ENCODE results near the gene CNDP2.
"Not testable (repeated sequence)": the region's sequence is repeated elsewhere in the genome, so short reads cannot be mapped to it uniquely, and the experiment has no call there.

Gene CNDP2

GRCh38 chr18:74539289-74539688 is 43.1 kb downstream of the CNDP2 start:
- DNase-seq (ENCODE audit: low read depth) = no peak

- no peak for DNase-seq (ENCODE audit: low read depth)
Measured at GRCh38 chr18:74540652-74541421, 44.7 kb downstream of the CNDP2 start.

DNA sequence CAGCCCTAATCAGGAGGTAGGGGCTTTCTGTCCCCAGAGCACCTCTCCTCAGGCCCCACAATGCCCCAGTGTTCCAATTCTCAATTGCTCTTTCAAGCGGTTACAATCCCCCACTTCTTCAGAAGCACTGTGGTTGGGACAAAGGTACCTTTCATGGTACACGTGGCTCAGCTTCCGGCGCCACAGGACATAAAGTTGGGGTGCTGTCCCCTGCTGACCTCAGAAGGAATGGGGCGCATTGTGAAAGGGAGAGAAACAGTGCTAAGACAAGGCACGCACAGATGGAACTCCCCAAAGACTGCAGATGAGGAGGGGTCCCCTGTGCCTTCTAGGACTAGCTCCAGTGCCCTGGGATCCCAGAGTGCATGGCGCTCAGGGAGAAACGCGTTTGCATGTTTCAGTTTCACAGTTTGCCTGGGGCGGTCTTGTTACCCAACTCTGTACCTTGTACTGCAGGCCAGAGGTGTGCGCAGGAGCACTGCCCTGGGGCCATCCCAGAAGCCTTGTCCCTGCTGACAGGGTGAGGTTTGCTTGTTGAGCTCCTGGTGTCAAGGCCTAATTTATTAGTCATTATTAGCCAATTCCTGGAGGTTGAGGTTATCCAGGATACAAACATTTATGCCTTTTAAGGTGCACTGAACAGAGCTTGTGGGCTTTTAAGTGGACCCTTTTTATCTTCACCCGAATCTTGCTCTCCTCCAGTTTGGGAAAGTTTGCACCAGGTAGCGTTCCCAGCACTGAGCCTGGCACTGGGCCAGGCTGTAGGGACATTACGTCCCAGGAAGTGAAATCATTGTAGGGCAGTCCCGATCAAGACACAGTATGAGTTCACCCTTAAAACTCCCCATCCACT is 45.8 kb downstream of the CNDP2 start:
- no peak for DNase-seq (ENCODE audit: low read depth)

- DNase-seq (ENCODE audit: low read depth) = no peak
Measured at GRCh38 chr18:74544898-74545297, 48.7 kb downstream of the CNDP2 start.

- no peak for DNase-seq (ENCODE audit: low read depth)
Measured at GRCh38 chr18:74546007-74546406, 49.8 kb downstream of the CNDP2 start.

DNA sequence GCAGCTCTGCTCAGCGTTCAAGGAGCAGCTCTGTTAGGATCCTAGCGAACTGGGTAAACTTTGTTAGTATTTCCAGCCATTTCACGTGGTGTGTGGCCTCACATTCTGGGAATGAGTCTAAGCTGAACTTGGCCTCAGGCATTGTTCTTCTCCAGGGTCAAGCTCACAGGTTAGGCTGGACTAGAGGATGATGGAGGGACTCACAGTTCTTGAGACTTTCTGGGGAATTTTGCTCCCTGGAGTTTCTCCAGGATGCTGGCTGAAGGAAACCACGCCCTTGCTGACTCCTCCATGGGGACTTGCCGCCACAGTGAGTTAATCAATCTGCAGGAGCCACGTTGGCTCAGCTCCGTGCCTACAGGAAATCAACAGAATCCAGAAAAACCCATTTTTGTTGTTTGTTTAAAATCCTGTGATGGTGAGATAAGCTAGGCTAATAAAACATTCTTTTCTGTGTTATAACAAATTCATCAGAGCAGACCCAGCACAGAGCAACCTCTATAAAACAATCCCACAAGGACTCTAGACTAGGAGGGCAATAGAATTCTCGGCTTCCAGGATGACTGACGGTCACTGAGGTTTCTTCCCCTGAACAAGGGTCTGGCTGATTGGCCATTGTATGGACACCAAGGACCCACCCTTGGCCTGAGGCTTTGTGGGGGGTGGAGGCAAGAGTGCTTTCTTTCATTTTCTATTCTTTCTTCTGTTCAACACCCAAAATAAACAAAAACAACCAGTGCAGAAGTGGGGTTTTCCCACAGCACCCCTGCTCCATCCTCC is 50.8 kb downstream of the CNDP2 start:
- peak; percentile 0 for DNase-seq (ENCODE audit: low read depth)

GRCh38 chr18:74547860-74548259 is 51.7 kb downstream of the CNDP2 start:
- no peak for DNase-seq (ENCODE audit: low read depth)

- no peak for DNase-seq (ENCODE audit: low read depth)
Measured at GRCh38 chr18:74549591-74550104, 53.5 kb downstream of the CNDP2 start.

DNA sequence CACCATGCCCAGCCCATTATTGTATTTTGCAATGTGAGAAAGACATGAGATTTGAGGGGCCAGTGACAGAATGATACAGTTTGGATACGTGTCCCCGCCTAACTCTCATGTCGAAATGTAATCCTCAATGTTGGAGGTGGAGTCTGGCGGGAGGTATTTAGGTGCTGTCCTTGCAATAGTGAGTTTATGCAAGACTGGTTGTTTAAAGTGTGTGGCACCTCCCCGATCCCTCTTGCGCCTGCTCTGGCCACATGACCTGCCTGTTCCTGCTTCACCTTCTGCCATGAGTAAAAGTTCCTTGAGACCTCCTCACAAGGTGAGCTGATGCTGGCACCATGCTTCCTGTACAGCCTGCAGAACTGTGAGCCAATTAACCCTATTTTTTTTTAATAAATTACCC is 54.7 kb downstream of the CNDP2 start:
- DNase-seq (ENCODE audit: low read depth) = no peak

DNA sequence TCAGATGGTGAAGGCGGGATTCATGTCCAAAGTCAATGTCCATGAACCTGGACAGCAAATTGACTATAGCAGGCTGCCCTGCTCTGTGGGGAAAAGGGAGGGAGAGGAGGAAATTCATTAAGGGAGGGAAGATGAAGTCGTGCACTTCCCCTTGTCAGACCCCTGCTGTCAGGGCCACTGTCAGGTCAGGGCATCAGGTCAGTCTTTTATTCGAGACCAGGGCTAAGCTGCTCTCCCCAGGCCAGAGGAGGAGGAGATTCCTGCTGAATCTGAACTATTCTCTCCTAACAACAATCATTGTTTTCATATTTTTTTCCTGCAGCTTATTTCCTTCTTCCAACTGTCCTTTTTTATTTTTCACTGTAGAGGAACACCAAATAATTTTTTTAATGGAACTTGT is 55.3 kb downstream of the CNDP2 start:
- DNase-seq (ENCODE audit: low read depth) = no peak

DNA sequence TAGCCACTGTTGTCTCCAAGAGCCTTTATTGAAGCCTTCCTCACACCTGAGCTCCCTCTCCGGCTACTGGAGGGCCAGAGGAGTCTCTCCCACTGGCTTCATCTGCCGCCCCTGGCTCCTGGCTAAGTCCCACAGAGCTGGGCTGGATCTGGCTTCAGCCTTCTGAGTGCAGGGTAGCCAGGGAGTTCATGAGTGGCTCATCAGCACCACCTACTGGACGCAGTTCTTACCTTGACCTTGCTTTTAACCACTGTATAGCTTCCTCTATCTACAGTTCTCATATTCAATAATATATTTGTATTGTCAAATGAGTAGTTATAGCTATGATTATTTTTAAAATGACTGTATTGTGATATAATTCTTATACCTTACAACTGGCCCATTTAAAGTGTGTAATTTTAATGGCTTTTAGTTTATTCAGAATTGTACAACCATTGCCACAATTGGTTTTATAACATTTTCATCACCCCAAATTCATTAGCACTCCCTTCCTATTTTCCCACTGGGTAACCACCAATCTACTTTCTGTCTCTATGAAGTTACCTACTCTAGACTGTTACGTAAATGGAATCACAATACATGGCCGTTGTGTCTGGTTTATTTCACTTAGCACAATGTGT is 55.9 kb downstream of the CNDP2 start:
- DNase-seq (ENCODE audit: low read depth) = peak; percentile 15

GRCh38 chr18:74556126-74556525 is 60.0 kb downstream of the CNDP2 start:
- DNase-seq (ENCODE audit: low read depth) = no peak

DNA sequence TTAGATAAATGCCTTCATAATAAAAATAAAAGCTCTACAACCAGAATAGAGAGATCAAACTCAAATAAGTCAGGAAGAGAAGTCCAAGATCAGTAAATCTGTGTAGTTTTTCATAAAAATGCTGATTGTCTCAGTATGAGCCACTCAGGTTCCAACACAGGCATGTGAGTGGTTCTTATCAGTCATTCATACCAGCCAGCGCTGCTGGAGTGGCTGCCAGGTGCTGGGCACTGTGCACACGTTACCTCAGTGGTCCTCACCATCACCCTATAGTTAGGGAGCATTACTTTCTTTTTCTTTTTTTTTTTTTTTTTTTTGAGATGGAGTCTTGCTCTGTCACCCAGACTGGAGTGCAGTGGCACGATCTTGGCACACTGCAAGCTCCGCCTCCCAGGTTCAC is 61.9 kb downstream of the CNDP2 start:
- DNase-seq (ENCODE audit: low read depth) = no peak

DNA sequence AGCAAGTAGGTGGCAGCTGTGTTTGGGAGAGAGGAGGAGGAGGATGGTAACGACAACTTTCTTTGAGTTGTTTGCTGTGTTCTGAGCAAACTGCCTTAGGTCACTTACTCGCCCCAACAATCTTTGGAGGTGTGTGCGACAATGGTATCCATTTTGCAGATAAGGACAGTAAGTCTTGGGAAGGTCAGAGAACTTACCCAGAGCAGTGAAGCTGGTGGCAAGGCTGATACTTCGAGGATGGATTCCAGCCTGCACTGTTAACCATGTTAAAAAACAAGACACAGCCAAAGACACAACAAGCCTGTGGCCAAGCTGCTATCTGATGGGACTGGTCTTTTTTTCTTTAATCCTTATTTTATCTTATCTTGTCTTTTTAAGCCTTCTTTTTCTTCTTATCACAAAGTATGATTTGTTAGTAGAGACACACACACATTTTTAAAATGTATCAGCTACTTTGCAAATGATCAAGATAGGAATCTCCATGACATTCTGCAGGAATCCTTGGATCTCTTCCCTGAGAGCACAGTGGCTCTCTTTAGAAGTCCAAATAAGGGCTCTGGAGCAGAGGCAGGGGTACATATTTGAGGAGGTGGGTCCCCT is 66.1 kb downstream of the CNDP2 start:
- no peak for DNase-seq (ENCODE audit: low read depth)

- no peak for DNase-seq (ENCODE audit: low read depth)
Measured at GRCh38 chr18:74562775-74563174, 66.6 kb downstream of the CNDP2 start.

GRCh38 chr18:74563999-74564398 is 67.8 kb downstream of the CNDP2 start:
- no peak for DNase-seq (ENCODE audit: low read depth)

DNA sequence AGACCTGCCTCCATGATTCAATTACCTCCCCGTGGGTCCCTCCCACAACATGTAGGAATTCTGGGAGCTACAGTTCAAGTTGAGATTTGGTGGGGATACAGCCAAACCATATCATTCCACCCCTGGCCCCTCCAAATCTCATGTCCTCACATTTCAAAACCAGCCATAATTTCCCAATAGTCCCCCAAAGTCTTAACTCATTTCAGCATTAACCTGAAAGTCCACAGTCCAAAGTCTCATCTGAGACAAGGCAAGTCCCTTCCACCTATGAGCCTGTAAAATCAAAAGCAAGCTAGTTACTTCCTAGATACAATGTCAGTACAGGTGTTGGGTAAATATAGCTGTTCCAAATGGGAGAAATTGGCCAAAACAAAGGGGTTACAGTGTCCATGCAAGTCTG is 69.0 kb downstream of the CNDP2 start:
- not testable (repeated sequence) for DNase-seq (ENCODE audit: low read depth)

- DNase-seq (ENCODE audit: low read depth) = not testable (repeated sequence)
Measured at GRCh38 chr18:74565993-74566392, 69.8 kb downstream of the CNDP2 start.

DNA sequence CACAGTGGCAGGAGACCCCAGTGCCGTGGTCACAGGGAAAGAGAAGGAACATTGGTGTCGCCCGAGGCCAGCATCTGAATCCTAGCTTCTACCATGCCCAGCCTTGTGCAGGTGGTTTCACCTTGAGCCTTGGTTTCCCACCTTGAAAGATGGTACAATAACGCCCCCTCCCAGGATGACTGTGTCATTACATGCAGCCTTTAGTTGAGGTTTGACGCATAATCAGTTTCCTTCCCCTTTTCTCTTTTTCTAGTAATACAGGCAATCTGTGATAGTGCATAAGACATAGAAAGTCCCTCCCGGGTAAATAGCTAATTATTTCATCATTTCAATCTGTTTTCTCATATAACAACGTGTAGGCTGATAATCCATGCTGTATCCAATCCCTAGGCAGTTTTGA is 71.7 kb downstream of the CNDP2 start:
- no peak for DNase-seq (ENCODE audit: low read depth)

DNA sequence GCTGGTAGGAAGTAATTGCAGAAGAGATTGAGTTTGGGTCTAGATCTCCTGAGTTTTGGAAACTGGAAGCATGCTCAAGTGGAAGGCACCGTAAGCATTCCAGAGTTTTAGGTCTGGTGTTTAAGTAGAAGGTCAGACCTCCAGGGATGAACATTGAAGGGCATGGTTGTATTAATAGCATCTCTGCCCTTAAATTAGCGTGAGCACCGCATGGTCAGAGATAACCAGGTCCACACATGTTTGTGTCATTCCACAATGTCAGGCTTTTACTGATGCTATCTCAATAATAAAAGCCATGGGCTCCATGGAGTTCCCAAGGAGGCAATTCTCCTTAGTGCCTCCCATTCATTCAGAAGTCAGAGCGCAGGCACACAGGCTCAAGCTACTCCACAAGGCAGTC is 73.2 kb downstream of the CNDP2 start:
- DNase-seq (ENCODE audit: low read depth) = no peak

DNA sequence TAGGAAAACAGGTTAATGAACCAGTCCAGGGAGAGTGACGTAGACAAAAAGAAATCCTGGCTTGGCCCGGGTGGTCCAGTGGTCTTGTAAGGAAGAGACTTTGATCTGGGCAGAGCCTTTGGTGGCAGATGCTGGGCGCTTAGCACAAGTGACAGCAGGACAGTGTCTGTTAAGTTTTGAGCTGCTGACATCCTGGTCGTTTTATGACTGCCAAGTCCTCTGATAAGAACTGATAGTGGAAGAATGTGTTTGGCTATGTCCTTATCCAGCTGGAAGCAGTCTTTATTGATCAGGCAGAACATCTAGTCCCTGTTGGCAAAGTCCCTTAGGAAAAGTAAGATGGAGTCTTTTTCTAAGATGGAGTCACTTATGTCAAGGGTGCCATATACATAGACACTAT is 74.1 kb downstream of the CNDP2 start:
- no peak for DNase-seq (ENCODE audit: low read depth)
